Gastrocnemius medialis (tissue), 4 donors: ENCODE results near the gene ASB6.

Experiments used
- CTCF ChIP-seq, 5 experiments: fragments of 450-650 bp in 3 of 5; fragments of 200-600 bp in 2 of 5; sonication (generic) in 2 of 5; IDR thresholded peaks in 4 of 5; conservative IDR thresholded peaks in 1 of 5; 1 replicate in 4 of 5; 2 replicates in 1 of 5; pipeline ENCODE4 v1.5.1; 2016 to 2019; ENCODE audit warnings: antibody characterized with exemption in 5 of 5, mild to moderate bottlenecking in 3 of 5, moderate library complexity in 3 of 5
- POLR2A ChIP-seq, 2 donors: fragments of 450-650 bp; IDR thresholded peaks; one replicate each; pipeline ENCODE4 v1.6.1; 2017; ENCODE audit warnings: antibody characterized with exemption in 2 of 2, mild to moderate bottlenecking in 2 of 2, moderate library complexity in 2 of 2

DNA sequence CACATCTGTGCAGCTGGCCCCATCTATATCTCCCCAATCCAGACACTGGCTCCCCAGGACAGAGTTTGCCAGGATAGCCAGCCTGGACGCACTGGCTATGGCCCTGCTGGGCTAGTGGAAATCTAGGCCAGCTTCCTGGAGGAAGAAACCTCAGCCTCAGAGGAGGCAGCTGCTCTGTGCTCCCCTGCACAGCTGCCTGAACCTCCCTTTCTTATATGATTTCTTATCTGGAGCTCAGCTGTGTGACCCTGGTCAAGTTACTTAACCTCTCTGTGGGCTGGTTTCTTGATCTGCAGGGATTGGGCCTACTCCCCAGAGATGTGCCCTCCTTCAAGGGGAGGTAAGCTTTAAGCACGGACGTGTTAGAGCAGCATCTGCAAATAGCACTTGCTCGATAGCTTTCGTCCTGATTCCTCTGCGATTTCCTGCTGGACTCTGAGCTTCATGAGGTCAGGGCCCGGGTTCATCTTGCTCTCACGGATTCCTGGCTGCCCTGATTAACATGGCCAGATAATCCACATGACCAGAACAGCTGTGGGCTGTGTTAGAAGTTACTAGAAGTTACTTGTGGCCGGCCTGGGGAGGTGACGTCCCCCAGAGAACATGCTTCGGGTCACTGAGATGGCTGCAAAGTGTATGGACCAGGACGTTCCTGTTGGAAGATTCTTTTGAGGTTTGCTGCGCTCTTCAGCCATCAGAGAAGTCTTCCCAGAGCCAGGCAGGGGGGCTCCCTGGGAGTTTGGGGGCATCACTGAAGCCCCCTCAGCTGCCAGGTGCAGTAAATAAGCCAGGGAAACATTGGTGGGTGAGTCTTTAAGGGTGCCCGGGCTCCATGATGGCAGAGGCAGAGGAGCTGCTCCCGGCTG lies 35.6 kb downstream of the ASB6 start:
- TF ChIP-seq CTCF (IDR thresholded peaks at IDR 0.05 in 4 of 5, conservative IDR thresholded peaks at IDR 0.05 in 1 of 5) = no peak
- no peak for TF ChIP-seq POLR2A (IDR thresholded peaks at IDR 0.05)
